GM21723 (cell line): ENCODE data around the gene SCP2D1.

Source experiments
- ATAC-seq: cut with Tn5 transposase; IDR thresholded peaks from one replicate; pipeline ENCODE4 v1.9.1; 2021; ENCODE audit warnings: mild to moderate bottlenecking, moderate library complexity; ENCODE audit not compliant: unreplicated experiment

The SCP2D1 gene

DNA sequence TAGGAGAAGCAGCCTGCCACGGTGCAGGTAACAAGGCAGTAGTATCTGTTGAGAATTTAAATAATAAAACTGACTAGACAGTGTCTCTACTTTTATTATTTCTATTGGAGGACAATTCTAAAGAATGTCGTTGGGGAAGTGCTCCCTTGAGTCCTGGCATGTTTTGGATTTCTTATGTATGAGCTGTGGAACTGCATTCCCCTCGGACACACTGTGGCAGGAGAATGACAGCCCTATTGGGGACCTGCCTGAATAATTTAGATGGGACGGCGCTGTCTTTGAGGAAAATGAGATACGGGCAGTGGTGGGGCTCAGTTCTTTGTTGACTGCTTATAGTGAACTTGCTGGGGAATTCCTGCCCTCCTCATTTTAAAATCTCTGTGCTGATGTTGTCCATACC is 2.4 kb upstream of the SCP2D1 start:
- ATAC-seq: no peak

DNA sequence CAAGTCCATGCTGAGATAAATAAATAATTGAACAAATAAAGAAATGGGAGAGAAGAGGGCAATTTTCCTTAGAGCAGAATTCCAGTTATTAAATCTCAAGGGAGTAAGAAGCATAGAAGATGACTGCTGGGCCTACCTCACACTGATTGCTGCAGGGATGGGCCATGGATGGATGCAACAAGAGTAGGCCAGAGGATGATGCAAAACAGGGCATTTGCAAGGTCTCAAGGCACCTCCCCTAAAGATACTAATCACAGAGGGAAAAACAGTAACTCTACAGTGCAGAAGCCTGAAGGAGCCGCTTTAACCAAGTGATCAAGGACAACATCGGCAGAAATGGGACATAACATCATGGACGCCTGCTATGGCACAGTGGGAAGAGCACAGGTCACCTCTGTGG is 1.7 kb upstream of the SCP2D1 start:
- ATAC-seq: no peak

DNA sequence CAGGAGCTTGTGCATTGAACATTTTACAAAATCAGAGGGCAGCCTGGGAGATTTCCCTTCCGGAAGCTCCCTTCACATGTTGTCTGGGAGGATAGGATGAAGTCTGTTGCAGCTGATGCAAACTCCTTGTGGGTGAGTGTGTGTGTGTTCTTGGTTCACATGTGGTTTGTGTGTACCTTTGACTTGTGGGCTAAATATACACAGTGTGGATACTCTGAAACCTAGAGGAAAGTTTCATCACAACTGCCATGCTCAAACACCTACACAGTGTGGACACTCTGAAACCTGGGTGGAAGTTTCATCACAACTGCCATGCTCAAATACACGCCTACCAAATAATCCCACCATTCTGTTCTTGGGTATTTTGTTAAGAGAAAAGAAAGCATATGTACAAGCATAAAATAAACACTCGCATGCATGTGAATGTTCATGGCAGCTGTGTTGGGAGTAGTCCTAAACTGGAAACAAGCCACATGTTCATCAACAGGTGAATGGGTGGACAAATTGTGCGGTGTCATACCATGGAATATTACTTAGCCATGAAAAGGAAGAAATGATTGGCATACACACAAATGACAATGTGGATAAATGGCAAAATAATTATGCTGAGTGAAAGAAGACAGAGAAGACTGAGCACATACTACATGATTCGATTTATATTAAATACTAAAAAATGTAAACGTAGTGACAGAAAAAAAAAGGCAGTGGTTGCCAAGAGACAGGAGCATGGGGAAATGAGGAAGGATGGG is 1.8 kb downstream of the SCP2D1 start:
- ATAC-seq: no peak

DNA sequence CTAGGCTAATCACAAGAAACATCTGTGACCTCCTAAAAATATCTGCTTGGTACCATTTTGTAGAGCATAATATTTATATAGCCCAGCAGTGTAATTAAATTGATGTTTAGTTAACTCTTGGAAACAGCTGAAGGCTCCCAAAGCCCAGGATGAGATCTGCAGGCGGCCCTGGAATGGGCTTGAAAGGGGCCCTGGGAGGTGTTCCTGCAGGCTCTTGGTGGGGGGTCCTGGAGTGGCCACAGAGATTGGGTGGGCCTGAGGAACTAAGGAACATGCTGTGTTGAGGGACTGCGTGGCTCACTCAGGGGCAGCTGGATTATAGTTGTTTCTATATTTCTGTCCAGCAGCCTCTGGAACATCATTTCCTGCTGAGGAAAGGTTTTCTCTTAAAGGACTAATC is 9.2 kb downstream of the SCP2D1 start:
- ATAC-seq: no peak

DNA sequence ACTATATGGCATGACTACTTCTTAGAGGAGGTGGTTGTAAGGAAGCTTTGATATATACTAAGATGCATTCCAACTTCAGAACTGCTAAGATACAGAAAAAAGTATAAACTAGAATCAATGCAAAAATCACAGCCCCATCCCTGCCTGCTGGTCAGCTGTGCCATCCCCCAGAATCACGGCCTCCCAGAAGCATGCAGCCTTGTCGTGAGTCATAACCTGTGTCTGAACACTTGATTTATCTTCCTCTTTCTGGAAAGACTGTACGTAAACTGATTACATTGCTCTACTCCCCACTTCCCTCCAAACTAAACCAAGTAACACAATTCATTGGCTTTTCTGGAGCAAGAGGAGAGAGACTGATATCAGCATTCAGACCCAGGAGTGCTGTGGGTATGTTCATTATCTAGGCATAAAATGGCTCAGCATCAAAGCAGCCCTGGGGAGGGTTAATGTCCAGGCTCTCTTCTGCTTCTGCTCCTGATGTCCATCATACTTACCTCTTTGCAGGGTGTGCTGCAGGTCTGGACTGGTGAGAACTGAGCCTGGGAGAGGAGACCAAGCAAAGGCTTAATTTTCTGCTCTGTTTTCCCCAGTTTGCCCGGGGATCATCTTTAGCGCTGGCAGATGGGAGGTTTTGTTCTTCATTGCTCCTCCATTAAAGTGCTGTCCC is 18.4 kb downstream of the SCP2D1 start:
- no peak for ATAC-seq

DNA sequence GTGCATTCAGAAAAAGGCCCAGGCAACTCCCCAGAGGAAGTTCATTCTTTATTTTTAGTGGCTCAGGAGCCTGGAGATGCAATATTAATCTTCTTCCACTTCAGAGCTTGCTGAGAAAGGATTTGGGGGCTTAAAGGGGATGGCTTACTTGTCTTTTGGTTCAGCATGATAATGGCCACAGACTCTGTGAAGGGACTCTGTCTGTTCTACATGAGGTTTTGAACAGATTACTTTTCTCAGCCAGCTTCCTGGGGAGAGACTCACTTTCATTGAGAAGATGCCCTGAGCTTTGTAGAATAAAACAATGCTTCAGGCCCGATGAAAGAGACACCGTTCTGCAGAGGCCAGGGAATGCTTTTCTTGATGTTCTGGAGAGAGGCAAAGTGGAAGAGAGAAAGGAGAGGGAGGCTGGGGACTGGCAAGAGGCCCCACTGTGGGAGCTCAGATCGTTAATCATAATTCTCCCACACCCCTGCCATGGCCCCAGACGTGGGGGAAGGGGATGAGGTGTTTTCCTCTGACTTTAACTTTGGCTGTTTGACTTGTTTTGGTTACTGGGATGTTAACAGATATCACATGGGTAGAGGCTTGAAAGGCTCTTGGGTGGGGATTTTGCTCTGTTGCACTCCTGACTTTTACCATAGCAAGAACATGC is 19.1 kb downstream of the SCP2D1 start:
- no peak for ATAC-seq

DNA sequence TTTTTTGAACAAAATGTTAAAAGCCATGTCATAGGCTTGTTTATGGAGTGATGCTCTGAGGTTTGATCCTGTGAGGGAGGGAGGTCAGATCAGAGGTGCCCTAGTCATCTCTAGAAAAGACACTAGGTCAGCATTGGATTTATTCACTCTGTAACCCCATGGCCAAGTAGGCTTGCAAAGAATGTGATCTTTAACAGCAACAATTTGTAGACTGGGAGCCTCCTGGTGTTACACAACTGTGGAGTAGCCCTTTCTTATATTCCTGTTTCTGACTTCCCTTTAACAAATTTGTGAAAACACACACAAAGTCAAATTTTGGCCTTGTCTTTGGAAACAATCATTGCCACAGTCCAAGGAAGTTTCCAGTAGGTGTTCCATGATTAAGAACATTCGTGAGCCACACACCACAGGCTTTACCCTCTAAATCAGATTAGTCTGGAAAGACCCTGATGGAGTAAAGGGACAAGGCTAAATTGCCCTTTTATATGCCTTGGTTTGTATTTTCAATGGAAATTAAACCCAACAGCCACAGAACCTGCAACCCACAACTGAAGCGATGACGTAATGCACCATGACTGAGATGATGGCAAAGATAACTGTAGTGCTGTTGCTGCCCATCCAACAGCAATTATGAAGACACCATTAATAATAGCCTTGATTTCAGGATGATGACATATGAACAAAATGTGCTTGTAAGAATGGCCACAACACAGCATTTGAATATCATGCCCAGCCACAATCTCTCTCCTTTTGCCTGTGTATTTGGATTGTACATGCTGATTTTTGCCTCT is 22.1 kb downstream of the SCP2D1 start:
- no peak for ATAC-seq

DNA sequence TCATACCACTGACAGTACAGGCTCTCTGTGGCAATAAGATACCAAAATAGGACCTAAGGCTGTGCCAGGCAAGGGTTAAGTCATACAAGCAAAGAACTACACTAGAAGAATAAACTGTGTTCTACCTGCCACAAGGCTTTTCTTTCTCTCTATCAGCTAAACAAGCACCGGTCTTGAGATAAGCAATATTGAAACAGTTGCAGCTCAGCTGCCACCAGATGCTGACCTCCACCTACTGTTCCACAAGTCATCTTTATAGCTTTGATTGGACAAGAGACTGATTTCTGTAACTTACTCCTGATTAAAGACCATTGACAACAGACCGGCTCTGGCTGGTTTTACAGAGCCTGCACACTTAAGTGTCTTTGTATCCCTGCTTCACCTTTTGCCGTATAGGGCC is 24.1 kb downstream of the SCP2D1 start:
- no peak for ATAC-seq

DNA sequence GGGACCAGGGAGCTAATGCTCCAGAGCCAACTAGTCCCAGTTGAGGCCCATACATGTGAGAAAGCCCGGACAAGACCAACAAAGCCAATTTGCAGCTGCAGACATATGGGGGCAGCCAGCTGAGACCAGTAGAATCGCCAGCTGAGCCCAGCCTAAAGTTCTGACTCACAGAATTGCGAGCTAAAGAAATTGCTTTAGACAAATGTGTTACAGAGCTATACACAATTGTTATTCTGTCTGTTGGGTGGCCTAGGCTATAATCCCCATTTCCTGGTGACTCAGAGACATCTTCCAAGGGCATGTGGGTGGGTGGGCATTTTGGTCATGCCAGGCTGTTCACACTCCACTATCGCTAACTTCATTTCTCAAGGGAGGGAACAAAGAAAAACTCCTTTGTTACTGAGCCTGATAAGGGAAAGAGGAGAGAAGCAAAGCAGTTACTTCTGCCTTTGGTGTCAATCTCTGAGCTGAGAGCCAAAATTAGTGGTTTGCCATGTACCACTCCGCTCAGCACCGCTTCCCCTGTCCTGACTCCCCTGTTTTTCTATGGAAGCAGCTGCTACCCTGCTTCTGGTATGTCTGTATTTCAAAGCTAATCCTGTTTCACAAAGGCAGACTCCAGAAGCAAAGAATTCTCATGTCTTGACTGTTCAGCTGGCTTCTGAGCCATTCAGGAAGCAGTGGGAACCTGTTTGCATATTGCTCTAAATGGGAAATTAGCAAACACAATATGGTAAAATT is 26.1 kb downstream of the SCP2D1 start:
- ATAC-seq: no peak

DNA sequence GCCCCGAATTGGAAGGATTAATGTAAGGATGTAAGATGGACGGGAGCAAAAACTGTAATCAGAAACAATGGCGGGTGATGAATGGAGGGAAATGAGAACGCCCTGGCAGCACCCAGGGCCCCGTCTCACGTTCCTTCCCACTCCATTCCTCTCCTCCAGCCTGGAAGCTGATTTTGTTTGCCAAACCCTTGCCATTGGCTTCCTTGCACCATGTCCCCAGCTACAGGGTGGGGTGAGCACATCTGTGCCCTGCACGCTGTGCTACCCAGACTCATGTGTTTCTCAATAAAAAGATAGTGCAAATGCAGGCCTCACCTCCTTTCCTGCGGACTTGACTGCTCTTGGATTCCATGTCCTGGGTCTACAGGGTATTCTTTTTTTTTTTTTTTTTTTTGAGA is 26.7 kb downstream of the SCP2D1 start:
- ATAC-seq: no peak

DNA sequence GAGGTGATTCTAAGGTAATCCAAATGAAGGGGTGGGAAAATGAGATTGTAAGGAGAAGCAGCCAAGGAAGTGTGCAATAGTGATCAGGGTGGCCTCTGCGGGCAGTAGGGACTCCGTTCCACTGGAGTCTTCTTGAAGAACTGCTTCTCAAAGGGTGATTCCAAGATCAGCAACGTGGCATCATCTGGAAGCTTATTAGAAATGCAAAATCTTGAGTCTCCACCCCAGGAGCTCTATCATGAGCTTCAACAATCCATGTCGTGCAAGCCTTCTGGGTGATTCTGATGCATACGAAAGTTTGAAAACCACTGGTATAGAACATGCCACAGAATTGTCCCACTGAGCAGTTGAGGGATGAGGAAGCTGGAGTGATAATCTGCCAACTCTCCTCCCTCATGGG is 31.4 kb downstream of the SCP2D1 start:
- ATAC-seq: no peak

DNA sequence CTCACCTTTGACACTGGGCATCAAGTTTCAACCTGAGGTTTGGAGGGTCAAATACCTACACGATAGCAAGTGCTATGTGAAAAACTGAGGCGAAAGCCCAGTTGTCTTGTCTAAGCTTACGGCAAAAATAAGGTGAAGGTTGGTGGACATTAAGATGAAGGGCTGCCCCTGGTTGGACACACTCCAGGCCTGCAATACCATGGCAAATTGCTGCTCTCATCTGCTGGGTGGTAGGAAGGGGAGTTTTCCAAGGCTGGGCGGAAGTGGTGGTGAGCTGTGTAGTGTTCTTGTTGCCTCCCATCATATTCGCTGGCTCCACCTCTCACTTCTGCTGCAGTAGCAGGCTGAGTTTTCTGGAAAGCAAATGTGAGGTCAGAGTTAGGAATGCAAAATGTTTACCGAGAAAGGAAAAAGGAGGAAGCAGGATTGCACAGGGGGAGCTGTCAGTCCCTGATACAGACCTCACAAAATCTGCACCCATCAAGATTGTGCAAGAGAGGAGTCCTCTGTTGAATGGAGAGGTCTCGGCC is 33.7 kb downstream of the SCP2D1 start:
- ATAC-seq: no peak

DNA sequence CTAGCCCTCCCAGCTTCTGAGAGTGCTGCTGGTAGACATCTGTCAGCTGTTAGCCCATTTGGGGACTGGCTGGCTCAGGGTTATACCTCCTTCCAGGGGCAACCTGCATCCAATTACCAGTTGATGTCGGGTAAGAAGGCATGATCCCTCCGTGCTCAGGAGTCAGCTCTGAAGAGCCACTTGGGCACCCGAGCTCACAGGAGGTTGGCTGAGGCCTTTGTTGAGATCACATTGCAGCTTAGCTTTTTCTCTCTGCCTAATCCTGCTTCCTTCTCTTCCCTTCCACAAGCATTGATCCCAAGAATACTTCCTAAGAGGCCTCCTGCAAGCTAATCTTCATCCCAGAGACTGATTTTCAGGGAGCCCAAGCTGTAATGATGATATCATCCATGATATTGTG is 35.5 kb downstream of the SCP2D1 start:
- ATAC-seq: no peak

DNA sequence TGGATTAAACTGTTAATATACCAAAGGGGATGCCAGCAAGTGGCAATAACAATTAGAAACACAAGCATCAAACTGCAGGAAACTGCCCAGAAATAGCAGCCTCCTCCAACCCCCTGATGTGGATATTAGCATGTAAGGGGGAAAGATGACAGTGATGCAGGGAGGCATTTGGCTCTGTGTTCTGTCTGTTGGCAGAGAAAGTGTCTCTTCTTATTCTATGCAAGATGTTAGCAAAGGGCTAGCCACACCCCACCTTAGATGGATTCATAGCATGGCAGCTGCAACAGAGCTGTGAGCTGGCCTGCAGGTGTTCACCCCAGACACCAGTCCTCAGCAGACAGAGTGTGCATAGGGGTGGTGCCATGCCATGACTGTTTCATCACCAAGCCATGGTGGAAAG is 38.0 kb downstream of the SCP2D1 start:
- ATAC-seq: no peak

DNA sequence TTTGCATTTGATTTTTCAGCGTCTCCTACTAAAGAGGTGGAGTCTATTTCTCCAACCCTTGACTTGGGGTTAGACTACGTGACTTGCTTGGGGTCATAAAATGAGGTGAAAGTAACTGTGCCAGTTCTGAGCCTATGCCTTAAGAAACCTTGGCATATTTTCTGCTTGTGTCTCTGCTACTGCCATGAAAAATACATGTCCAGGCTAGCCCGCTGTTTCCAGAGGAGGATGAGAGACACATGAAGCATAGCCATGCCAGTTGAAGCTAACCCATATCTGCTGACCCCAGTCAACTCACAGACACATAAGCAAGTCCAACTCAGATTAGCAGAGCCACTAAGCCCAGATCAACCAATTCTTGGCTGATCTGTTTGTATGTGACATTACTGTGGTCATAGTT is 38.7 kb downstream of the SCP2D1 start:
- no peak for ATAC-seq

DNA sequence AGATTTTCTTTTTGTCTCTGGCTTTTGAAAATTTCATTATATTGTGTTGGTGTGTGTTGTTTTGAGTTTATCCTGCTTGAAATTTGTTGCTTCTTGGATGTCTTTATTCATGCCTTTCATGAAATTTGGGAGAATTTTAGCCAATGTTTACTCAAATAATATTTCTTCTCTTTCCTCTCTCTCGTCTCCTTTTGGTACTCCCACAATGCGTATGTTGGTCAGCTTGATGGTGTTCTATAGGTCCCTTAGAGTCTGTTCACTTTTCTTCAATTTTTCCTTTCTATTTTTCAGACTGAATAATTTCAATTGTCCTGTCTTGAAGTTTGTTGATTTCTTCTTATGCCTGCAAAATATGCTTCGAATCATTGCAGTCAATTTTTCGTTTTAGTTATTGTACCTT is 39.6 kb downstream of the SCP2D1 start:
- ATAC-seq: no peak

DNA sequence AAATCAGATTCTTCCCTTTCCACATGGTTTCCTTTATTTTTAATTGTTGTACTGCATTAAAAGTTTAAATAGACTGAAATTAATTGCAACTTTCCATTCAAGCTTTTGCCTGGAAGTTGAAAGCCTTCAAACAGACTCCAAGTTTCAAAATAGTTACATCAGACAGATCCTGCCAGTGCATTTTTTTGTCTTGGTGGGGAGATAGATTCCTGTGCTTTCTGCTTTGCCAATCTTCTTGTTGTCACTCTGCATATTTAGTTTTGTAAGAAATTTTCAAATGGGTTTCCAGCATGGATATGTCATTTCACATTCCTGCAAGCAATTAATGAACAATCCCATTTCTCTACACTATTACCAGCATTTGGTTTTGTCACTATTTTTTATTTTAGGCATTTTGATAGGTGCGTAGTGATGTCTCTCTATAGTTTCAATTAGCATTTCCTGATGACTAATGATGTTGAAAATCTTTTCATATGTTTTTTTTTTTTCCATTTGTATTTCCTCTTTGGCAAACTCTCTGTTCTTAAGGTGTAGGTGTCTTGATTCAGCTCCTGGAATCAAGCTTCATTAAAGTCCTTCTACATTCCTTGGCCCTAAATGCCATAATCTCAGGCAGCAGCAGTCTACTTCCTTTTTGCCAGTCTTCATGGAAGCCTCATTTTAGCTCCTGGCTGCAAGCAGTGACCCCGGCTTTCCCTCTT is 40.5 kb downstream of the SCP2D1 start:
- no peak for ATAC-seq

DNA sequence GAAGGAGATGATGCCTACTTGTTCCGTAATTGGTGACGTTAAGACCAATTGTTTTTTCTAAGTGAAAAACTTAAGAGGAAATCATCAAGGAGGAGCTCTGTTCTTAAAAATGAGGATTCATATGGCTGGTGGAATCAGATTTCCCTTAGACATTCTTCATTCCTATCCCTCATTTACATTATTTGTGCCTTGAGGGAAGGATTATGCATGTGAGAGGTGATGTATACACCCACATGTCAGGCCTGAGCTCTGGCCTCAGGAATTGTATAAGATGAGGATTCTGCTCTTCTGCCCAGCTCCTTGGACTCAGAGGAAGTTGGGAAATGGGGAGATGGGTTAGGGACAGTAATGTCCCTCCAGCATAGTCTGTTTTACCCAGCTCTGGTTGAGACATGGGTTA is 42.3 kb downstream of the SCP2D1 start:
- no peak for ATAC-seq

DNA sequence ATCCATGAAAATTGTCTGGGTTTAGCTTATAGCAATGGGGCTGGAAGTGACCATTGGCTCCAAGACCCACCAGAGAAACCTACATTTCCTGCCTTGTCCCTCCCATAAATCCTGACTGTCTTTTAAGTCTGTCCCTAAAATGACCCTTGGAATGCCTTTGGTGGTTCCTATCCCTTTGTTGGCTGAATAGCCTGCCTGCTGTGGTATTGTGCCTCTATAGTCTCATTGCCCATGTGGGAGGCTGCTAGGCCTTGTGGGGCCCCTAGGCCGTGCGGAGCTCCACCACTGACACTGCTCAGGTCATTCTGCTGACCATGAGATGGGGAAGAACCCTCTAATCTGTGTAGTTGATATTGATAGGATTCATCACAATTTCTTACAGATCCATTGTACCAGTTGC is 43.3 kb downstream of the SCP2D1 start:
- ATAC-seq: no peak

DNA sequence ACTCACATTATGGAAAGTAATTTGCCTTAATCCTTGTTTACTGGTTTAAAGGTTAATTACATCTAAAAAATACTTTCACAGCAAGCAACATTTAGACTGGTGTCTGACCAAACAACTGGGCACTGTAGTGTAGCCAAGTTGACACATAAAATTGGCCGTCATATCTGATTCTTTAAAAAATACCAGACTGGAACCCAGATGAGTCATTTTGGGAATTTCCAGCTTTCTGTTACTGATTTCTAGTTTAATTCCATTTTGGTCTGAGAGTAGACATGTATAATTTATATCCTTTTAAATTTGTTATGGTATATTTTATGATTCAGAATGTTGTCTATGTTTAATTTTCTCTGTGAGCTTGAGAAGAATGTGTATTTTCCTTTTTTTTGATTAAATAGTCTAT is 44.1 kb downstream of the SCP2D1 start:
- ATAC-seq: no peak
